ENCODE data around the gene DYNC1I1.

DNA sequence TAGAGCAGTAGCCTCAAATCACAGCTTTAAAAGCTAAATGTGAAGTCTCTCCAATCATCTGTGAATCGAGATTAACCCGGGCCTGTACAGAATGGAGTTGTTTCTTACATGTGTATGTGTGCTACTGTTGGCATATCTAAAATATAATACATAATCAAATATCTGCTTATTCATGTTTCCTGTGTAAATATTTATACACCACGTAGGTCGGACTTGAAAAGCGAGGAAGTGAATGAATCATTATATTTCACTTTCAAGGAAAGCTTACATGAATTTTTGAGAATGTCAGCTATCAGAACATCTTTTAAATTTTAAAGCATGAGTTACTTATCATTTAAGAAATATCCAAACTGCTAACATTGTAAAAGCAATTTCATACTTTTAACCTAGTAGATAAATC lies 316.2 kb downstream of the DYNC1I1 start:
- TF ChIP-seq, protein P1, sequence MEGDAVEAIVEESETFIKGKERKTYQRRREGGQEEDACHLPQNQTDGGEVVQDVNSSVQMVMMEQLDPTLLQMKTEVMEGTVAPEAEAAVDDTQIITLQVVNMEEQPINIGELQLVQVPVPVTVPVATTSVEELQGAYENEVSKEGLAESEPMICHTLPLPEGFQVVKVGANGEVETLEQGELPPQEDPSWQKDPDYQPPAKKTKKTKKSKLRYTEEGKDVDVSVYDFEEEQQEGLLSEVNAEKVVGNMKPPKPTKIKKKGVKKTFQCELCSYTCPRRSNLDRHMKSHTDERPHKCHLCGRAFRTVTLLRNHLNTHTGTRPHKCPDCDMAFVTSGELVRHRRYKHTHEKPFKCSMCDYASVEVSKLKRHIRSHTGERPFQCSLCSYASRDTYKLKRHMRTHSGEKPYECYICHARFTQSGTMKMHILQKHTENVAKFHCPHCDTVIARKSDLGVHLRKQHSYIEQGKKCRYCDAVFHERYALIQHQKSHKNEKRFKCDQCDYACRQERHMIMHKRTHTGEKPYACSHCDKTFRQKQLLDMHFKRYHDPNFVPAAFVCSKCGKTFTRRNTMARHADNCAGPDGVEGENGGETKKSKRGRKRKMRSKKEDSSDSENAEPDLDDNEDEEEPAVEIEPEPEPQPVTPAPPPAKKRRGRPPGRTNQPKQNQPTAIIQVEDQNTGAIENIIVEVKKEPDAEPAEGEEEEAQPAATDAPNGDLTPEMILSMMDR (IDR thresholded peaks at IDR 0.05; ENCODE audit: insufficient read depth, low read length, poor library complexity, severe bottlenecking) = no peak
- no peak for TF ChIP-seq EZH2phosphoT487 (conservative IDR thresholded peaks at IDR 0.05; ENCODE audit: low read length)
